GM19043 (cell line): ENCODE measurements around the gene FOXN4.

ENCODE experiments used
- ATAC-seq: cut with Tn5 transposase; IDR thresholded peaks from one replicate; pipeline ENCODE4 v1.9.1; 2021; ENCODE audit warnings: low read depth; ENCODE audit not compliant: unreplicated experiment

Gene FOXN4

DNA sequence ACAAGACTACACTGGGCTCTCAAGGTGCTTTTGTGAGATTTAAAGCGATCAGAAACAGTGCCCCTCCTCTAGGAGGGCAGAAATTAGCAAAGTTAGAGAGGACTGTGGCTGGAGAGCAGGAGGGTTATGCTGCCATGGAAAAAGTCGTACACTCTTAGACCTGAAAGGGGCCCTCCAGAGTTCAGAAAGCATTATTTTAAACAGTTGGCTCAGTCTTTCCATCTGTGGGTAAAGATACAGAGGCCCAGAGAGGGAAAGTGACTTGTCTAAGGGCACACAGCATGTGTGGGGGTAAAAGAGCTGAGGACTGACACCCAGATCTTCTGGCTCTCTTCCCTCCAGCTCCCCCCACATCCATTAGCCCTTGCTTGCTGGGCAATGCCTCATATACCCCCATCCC, 47.1 kb downstream of the FOXN4 start:
- ATAC-seq: no peak

DNA sequence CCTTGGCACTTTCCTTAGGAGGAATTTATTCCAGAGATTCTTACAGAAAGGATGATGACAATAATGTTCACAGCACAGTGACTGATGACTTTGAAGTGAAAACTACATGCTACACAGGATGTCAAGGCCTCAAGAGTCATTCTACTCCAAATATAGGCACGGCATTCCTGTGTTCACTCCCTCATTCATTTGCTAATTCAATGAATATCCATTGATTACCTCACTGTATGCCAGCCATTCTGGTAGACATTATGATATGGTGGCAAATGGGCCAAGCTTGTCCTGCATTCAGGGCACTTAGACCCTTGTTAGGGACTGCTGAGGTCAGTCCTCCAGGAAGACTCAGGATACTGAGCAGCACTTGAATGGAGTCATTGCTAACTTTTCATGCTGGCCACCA, 48.0 kb downstream of the FOXN4 start:
- ATAC-seq: no peak

- ATAC-seq: no peak
These were observed 49.6 kb downstream of the FOXN4 start for GRCh38 chr12:109259545-109259895.

- ATAC-seq: no peak
These were observed 50.2 kb downstream of the FOXN4 start for GRCh38 chr12:109258607-109259544.

DNA sequence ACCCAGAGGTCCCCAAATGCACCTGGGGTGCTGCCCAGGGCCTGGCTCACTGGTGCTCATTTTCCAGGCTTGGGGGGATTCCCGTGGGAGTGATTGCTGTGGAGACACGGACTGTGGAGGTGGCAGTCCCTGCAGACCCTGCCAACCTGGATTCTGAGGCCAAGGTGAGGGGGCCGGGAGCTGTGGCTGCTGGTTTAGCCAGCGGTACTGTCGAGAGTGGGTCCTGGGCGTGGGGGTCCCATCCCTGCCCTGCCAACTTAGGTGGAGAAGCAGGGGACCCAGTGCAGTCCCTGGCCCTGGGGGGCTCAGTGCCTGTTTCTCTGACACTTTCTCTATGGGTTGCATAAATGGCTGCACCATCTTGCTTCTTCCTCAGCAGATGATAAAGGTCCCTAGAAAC, 50.9 kb downstream of the FOXN4 start:
- no peak for ATAC-seq

- no peak for ATAC-seq
These were observed 53.1 kb downstream of the FOXN4 start for GRCh38 chr12:109256011-109256410.

GRCh38 chr12:109255377-109255776, 53.7 kb downstream of the FOXN4 start:
- ATAC-seq: no peak

DNA sequence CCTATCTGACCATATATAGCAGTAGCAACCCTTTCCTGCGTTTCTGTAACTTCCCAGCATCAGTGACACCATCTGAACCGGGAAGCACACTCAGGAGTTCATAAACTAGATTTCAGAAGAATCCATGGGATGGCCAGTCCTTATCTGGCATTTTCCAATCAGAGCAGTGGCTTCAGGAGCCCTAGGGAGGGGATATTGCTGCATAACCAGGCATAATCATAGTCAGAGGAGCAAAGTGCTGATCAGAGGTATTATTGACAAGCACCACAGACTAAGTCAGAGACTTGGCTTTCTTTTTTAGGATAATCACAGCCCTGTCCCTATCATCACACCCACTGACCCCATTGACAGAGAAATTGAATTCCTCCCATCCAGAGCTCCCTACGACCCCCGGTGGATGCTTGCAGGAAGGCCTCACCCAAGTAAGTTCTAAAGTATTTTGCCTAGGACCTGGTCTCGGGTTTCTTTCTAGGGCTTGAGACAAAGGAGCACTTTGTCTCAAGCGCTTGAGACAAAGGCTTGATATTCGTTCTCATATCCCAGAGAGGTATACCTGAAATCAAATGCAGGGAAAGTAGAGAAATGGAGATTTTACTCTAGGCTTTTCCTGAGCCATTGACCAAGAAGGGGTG, 55.1 kb downstream of the FOXN4 start:
- ATAC-seq: no peak

- no peak for ATAC-seq
These were observed 56.3 kb downstream of the FOXN4 start for GRCh38 chr12:109252799-109253198.

DNA sequence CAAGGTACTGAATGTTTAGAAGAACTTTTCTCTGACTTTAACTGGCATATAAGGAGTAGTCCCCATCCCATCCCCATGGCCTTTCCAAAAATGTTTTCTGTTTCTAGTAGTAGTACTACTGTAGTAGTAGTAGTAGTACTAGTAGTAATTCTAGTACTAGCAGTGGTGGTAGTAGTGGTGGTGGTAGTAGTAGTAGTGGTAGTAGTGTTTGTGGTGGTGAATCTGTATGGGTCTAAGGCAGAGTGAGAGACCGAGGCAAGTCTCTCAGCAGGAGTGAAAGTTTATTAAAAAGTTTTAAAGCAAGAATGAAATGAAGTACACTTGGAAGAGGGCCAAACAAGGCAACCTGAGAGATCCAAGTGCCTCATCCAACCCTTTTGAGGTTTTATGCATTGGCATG, 58.6 kb downstream of the FOXN4 start:
- no peak for ATAC-seq

DNA sequence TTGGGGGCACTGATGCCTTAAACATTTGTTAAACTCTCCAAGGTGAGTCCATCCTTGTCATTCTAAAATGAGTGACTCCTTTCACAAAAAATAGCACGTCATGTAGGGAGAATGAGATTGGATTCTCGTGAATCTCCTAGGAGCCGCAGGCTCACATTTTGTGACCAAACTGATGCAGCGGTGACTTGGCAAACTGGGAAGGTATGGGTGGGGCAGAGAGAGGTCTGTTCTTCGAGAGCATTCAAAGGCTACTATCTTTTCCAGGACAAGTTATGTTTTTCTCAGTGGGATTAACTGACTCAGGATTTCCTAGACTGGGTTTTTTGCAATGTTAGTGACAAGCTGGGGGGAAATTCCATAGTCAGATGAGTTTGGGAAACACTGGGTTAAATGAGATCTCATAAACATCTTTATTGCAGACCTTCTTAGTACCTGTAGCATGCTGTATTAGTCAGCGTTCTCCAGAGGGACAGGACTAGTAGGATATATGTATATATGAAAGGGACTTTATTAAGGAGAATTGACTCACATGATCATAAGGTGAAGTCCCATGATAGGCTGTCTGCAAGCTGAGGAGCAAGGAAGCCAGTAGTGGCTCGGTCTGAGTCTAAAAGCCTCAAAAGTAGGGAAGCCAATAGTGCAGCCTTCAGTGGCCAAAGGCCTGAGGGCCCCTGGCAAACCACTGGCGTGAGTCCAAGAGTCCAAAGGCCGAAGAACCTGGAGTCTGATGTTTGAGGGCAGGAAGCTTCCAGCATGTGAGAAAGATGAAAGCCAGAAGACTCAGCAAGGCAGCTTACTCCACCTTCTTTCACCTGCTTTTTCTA, 61.0 kb downstream of the FOXN4 start:
- no peak for ATAC-seq

GRCh38 chr12:109246221-109246620, 62.9 kb downstream of the FOXN4 start:
- ATAC-seq: no peak

DNA sequence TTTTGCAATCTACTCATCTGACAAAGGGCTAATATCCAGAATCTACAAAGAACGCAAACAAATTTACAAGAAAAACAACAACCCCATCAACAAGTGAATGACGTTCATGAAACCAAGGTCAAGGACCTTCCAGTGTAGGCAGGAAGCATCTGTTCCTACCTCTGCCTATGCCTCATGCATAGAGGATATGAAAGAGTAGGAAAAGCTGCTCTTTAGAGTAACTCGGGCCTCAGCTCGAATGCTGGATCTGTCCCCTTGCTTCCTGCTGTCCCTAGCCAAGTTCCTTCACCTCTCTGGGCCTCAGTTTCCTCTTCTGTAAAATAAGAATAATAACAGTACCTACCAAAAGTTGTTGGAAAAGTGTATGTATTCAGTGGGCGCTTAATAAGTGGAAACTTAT, 65.0 kb downstream of the FOXN4 start:
- ATAC-seq: no peak

DNA sequence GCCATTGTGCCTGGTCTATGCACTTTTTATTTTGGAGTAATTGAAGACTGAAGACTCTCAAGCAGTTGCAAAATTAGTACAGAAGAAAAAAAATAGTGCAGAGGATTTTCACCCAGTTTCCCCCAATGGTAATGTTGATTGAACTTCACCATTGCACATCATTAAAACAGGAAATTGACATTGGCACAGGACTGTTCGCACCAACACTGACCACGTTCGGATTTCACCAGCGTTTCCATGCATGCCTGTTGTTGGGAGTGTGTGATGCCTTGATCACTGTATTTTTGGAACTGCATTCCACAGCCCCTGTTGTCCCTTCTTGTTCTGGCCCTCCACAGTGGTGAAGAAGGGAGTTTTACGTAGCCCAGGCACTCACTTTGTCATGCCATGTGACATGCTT, 67.1 kb downstream of the FOXN4 start:
- no peak for ATAC-seq

DNA sequence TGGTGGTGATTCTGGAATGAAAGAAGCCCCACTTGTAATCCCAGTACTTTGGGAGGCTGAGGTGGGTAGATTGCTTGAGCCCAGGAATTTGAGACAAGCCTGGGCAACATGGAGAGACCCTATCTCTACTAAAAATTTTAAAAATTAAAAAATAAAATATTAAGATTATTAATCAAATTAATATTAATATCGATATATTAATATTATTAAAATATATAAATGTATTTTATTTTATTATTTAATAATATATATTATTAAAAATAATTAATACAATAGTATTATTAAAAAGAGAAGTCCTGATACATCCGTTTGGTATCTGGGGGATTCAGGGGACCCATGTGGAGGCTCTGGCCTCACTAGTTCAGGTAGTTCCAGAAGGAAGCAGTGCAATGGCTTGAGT, 68.7 kb downstream of the FOXN4 start:
- ATAC-seq: no peak

- no peak for ATAC-seq
These were observed 69.4 kb downstream of the FOXN4 start for GRCh38 chr12:109239691-109240090.

DNA sequence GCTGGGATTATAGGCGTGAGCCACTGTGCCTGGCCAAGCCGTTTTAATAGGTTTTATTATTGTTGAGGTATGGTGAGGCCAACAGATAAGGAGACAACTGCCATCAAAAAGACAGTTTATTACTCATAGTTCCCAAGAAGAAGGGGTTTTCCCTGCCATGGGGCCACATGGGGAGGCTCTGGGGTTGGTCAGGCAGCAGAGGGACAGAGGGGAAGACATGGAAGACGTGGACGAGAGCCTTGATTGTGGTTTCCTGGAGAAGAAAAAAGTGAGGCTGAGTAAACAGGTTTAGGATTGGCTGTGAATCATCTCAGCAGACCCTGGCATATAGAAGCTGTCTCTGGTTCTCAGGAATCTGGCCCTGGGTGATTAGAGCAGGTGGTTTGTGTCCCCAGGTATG, 69.9 kb downstream of the FOXN4 start:
- ATAC-seq: no peak

- ATAC-seq: no peak
These were observed 72.8 kb downstream of the FOXN4 start for GRCh38 chr12:109236257-109236656.

DNA sequence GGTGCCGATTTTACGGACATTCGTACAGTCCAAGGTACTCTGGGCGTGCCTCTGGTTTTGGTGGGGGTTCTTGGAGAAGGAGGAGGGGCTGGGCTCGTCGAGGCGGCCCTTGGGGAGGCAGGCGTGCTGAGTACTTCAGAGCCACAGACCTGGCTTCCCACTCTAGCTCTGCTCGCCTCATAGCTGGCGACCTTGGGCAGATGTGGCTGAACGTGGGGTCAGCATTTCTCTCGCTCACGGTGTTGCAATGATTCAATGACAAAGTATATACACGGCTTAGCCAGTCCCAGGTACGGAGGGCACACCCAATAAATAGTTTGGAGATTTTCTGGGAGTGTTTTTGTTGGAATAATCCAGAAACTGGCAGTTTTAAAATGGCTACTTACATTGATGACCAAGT, 75.1 kb downstream of the FOXN4 start:
- ATAC-seq: no peak

- no peak for ATAC-seq
These were observed 76.4 kb downstream of the FOXN4 start for GRCh38 chr12:109232731-109233130.

DNA sequence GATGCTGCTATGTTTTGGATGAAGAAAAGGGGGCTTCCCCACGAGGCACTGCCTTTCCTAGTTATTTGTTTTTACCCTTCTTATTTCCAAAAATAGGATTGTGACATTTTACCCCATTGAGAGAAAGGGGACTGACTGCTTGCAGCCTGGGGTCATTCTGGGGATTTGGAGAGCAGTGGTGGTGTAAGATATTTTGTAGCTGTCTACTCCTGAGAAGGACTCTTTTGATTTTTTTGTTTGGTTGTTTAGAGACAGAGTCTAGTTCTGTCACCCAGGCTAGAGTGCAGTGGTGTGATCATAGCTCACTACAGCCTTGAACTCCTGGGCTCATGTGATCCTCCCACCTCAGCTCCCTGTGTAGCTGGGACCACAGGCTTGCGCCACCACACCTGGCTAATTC, 78.9 kb downstream of the FOXN4 start:
- no peak for ATAC-seq
